ENCODE results near the gene LIX1. TPM values are rescaled to one million over a fixed set of nuclear protein-coding genes. Genes with fewer than 3 reads are reported as not detected.

The LIX1 gene
- total and polyA plus RNA-seq, 12 donors = 0.03 to 0.33 (median 0.18) TPM; not detected in 9

DNA sequence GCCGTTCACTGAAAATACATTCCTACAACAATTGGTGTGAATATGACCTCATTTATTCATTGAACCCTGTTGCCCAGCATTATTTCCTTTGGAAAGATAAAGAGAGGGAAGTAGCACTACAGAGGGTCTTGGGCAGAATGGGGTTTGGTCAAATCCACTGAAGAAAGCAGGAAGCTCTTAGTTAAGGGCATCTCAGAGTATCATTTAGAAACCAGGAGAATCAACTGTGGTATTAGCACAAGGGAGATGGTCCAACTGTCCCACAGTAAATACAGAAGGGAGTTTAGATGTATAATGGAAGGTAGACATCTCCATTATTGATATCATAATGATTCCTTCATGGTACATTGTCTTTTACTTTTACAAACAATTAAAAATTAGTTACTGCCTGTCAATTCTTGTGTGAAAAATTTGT, 47.1 kb downstream of the LIX1 start:
- WGBS, 4 donors = 89 to 94% (median 93%) methylated on average over 1 of the region's 1 CpG
- H3K27ac ChIP-seq = no peak overlapping the region
- no peaks in the 10 kb centered on the region for H3K27me3 ChIP-seq
- H3K4me1 ChIP-seq (replicated peaks in 1 of 2) = no peaks in the 10 kb centered on the region
- DNase-seq = no peak
- no peaks in the 10 kb centered on the region for H3K36me3 ChIP-seq (replicated peaks in 1 of 2)
- H3K9me3 ChIP-seq (replicated peaks in 1 of 3) = no peaks in the 10 kb centered on the region
- TF ChIP-seq, protein P1, sequence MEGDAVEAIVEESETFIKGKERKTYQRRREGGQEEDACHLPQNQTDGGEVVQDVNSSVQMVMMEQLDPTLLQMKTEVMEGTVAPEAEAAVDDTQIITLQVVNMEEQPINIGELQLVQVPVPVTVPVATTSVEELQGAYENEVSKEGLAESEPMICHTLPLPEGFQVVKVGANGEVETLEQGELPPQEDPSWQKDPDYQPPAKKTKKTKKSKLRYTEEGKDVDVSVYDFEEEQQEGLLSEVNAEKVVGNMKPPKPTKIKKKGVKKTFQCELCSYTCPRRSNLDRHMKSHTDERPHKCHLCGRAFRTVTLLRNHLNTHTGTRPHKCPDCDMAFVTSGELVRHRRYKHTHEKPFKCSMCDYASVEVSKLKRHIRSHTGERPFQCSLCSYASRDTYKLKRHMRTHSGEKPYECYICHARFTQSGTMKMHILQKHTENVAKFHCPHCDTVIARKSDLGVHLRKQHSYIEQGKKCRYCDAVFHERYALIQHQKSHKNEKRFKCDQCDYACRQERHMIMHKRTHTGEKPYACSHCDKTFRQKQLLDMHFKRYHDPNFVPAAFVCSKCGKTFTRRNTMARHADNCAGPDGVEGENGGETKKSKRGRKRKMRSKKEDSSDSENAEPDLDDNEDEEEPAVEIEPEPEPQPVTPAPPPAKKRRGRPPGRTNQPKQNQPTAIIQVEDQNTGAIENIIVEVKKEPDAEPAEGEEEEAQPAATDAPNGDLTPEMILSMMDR (IDR thresholded peaks at IDR 0.05) = no peak
- no peak overlapping the region for H3K4me3 ChIP-seq
- intact Hi-C loops (cut with DNase I) = no loop called here

DNA sequence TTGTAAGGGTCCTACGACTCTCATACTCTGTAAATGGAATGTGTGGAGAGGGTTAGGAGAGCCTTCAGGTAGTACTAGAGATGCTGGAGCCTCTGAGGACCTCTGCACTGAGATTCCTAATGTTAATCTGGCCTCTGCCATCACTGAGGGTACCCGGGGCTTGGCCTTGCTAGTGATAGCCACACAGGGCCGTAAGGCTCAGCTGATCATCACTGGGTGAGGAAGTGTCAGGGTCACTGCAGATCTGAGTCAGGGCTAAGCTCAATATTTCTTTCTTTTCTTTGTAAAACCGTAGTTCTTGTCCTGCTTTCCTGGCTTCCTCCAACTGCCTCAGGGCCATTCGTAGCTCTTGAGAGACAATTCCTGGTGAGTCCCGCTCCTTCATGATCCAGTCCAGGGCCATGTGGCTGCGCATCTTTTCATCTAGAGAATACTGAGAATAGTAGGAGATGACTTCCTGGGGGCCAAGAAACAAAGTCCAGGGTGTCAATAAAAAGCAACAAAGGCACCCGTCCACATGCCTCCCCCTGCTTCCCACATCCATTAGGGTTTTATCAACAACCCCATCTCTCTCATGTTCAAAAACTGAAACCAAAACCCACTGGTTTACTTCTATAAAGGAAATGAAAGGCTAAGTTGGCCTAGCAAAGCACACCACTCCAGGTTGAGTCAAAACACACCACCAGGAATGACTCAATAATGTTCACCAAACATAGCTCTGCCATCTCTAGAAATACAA, 47.7 kb downstream of the LIX1 start:
- Histone ChIP-seq H3K27ac (no peak overlapping the region), H3K9me3 (replicated peaks in 1 of 3) (no peaks in the 10 kb centered on the region), H3K4me3 (no peak overlapping the region), H3K36me3 (replicated peaks in 1 of 2) (no peaks in the 10 kb centered on the region), H3K27me3 (no peaks in the 10 kb centered on the region), H3K4me1 (replicated peaks in 1 of 2) (no peaks in the 10 kb centered on the region)
- intact Hi-C loops (cut with DNase I) = no loop called here
- WGBS, 4 donors = 68 to 75% (median 73%) methylated on average over 8 of the region's 8 CpGs
- TF ChIP-seq, protein P1 (IDR thresholded peaks at IDR 0.05) = no peak
- no peak for TF ChIP-seq POLR2A (IDR thresholded peaks at IDR 0.05)
- DNase-seq = no peak

DNA sequence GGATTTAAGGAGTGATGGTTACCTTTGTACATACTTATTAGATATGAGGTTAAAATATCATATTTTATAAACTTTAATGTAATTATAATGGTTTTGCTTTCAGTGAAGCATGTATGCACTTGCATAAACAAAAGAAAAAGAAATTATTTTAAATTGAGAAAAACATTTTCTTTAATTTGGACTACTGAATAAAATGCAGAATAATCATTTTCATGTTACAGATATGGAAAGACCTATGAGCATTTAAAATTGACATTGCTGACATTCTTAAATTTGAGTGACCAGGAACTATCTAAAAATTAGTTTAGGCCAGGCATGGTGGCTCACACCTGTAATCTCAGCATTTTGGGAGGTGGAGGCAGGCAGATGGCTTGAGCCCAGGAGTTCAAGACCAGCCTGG, 49.2 kb downstream of the LIX1 start:
- Histone ChIP-seq H3K4me3 (no peak overlapping the region), H3K9me3 (replicated peaks in 1 of 3) (no peaks in the 10 kb centered on the region), H3K4me1 (replicated peaks in 1 of 2) (no peaks in the 10 kb centered on the region), H3K27me3 (no peaks in the 10 kb centered on the region), H3K36me3 (replicated peaks in 1 of 2) (no peaks in the 10 kb centered on the region), H3K27ac (no peak overlapping the region)
- TF ChIP-seq POLR2A (IDR thresholded peaks at IDR 0.05) = no peak
- TF ChIP-seq, protein P1 (IDR thresholded peaks at IDR 0.05) = no peak
- DNase-seq = no peak
- intact Hi-C loops (cut with DNase I) = no loop called here

DNA sequence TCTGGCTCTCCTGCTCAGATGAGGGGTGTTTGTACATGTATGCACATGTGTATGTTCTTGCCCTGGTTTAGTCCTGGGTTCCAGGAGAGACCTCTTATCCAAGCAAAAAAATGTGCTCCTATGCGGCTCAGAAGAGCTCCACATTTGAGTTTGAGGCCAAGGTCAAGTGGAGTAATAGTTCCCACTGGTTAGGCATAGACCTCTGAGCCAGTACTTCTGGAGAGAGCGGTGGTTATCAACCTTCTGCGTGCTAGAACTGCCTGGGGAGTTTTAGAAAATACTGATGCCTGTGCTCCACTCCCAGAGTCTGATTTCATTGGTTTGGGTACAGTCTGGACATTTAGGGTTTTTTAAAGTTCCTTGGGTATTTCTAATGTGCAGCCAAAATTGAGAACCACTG, 51.5 kb downstream of the LIX1 start:
- Histone ChIP-seq H3K27me3 (no peaks in the 10 kb centered on the region), H3K9me3 (replicated peaks in 1 of 3) (no peaks in the 10 kb centered on the region), H3K4me1 (replicated peaks in 1 of 2) (no peaks in the 10 kb centered on the region), H3K36me3 (replicated peaks in 1 of 2) (no peaks in the 10 kb centered on the region), H3K4me3 (no peak overlapping the region), H3K27ac (no peak overlapping the region)
- no peak for DNase-seq
- 58 to 81% (median 76%) methylated on average over 3 of the region's 3 CpGs for WGBS, 4 donors
- intact Hi-C loops (cut with DNase I) = no loop called here
- TF ChIP-seq POLR2A (IDR thresholded peaks at IDR 0.05) = no peak
- TF ChIP-seq, protein P1 (IDR thresholded peaks at IDR 0.05) = no peak

All from adrenal gland (tissue), 12 donors.